Right ventricle myocardium superior (tissue), 1 donor: ENCODE results near the gene TSPEAR. TPM values are rescaled to one million over a fixed set of nuclear protein-coding genes. Genes with fewer than 3 reads are reported as not detected.
"Not testable (repeated sequence)": the region's sequence is repeated elsewhere in the genome, so short reads cannot be mapped to it uniquely, and the experiment has no call there.

ENCODE experiments used
- ATAC-seq: fragments of 200-7000 bp; cut with Tn5 transposase; one replicate; pipeline ENCODE4 v1.9.1; 2020; ENCODE audit warnings: mild to moderate bottlenecking; ENCODE audit not compliant: poor library complexity
- DNase-seq: peaks from one replicate; pipeline ENCODE4 v3.0.0-alpha.2; 2020
- intact Hi-C: fragments of 100-400 bp; cut with DNase I; formaldehyde crosslinking; loops from one replicate; pipeline ENCODE4 v1.11.2; 2022
- total RNA-seq: library from RNA; stranded (reverse); fragmentation: NEBNext Ultra II Directional; extraction: Animal tissue kit (Norgen Biotek cat#: 25700); gene quantifications from one replicate; pipeline ENCODE4 v1.2.1, GENCODE V29; 2021
- donor health status: DM: no; HTN: yes; CAD: no; lungs with severe emphysema.

The TSPEAR gene
- total RNA-seq, 1 donor from 2014 or later, result 0.51 TPM

DNA sequence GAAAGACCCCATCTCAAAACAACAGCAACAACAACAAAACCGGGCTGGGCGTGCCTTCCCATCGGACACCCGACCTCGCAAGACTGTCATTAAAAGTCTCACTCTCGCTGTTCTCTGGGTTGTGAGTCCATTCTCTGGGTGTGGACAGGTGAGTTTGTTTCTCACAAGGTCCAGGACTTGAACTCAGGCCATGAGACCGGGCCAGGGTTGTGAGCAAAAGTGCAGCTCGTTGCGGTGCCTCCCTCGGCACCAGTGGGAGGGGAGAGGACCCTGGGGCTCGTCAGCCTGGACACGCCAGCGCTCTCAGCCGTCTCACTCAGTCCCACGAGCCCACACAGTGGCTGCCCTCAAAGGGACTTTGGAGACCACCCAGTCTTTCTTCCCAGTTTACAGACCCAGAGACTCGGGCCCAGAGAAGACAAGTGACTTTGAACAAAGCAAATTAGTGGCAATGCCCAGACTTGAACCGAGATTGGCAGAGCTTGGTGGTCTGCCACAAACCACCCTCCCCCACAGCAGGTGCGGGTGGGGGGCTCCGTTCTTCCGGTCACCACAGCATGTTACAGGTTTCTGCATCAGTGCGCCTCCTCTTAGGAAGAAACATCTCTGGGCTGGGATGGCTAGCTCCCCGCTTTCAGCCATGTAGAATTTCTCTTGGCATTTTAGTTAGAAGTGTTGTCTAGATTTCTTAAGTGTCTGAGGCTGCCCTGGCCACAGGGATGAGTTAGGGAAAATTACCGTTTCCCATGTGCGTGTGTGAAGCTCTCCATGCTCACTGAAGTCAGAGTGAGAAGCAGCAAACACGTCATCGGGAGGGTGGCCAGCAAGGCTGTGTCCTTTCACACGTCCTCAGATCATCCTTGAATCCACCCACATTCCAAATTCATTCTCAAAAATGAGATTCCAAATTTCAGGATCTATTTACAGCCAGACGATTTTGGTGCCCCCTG, 227.8 kb downstream of the TSPEAR start:
- ATAC-seq (no peak), DNase-seq (no peak)
- intact Hi-C loops, result no loop called here

DNA sequence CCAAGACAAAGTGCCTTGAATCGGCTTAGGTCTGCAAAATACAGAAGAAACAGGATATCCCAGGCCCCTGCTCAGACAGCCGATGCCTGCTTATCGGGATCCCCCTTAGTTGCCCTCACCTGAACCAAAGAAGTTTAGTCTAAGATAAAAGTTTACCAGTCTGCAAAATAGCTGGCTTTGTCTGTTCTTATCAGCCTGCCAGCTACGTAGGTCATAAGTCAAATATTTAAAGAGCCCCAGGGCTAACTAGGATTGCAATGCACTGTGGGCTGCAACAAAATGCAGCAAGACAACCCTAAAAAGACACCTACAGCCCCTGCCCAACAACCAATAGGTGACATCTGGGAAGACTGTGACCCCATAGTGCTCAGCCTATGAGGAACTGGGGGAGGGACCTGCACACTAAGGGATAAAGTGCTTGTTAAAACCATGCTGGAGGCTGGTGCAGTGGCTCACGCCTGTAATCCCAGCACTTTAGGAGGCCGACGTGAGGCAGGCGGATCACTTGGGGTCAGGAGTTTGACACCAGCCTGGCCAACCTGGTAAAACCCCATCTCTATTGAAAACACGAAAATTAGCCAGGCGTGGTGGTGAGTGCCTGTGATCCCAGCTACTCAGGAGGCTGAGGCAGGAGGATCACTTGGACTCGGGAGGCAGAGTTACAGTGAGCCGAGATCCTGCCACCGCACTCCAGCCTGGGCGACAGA, 228.6 kb downstream of the TSPEAR start:
- no peak for DNase-seq
- intact Hi-C loops, result no loop called here
- ATAC-seq, result no peak

DNA sequence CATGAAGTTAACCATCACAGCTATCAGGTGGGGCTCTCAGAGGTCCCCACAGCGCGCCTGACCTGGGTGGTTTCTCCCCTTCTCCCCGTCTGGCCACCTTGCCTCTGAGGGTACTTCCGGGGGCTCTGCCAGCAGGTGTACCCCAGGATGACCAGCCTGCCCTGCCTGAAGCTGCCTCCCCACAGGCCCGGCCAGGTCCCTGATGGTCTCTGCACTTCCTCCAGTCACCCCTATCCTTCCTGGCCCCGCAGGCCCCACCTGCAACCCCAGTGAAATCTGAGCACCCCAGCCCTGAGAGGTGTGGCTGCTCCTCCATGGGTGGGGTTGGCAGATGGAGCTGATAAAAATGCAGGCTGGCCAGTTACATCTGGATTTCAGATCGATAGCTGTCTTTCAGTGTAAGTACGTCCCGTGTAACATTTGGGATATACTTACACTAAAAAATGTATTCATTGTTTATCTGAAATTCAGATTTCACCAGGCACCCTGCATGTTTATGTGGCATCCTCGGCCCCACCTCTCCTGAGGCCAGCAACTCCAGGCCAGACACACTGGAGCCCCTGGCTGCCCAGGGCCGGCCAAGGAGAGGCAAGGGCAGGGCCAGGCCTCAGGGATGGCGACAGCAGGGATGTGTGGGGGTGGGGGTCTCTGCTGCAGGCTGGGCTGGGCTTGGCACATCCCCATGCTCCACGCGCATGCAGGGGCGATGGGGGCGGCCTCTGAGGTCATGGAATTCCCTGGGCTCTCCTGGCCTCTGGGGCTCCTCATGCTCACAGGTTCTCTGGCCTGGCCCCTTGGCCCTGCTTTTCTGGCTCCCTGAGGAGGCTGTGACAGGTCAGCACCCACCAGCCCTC, 230.9 kb downstream of the TSPEAR start:
- intact Hi-C loops, result no loop called here
- ATAC-seq (no peak), DNase-seq (no peak)

DNA sequence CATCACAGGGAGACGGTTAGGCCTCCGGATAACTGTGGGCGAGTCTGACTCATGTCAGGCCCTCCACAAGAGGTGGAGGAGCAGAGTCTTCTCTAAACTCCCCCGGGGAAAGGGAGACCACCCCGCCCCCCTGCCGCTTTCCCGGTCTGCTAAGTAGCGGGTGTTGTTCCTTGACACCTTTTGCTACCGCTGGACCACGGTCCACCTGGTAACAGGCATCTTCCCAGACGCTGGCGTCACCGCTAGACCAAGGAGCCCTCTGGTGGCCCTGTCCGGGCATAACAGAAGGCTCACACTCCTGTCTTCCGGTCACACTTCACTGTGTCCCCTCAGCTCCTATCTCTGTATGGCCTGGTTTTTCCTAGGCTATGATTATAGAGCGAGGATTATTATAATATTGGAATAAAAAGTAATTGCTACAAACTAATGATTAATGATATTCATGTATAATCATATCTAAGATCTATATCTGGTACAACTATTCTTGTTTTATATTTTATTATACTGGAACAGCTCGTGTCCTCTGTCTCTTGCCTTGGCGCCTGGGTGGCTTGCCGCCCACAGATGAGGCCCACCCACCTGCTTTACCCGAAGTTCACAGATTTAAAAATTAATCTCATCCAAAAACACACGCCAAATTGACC, 231.7 kb downstream of the TSPEAR start:
- peak; percentile 68 for DNase-seq
- ATAC-seq, result not testable (repeated sequence)
- intact Hi-C loops, result loop anchor here (10.0 kb wide), 1 partner anchor 125 kb away; the partner anchor contains the start of gene TRPM2

GRCh38 chr21:44478801-44479167, 232.6 kb downstream of the TSPEAR start:
- DNase-seq, result no peak
- intact Hi-C loops, result loop anchor here (10.0 kb wide), 1 partner anchor 124 kb away; the partner anchor contains the start of gene TRPM2
- ATAC-seq, result no peak

- ATAC-seq (peak; percentile 38), DNase-seq (no peak)
- intact Hi-C loops, result loop anchor here (10.0 kb wide), 1 partner anchor 123 kb away; the partner anchor contains the start of gene TRPM2
Observed at GRCh38 chr21:44478124-44478800, 233.1 kb downstream of the TSPEAR start.

DNA sequence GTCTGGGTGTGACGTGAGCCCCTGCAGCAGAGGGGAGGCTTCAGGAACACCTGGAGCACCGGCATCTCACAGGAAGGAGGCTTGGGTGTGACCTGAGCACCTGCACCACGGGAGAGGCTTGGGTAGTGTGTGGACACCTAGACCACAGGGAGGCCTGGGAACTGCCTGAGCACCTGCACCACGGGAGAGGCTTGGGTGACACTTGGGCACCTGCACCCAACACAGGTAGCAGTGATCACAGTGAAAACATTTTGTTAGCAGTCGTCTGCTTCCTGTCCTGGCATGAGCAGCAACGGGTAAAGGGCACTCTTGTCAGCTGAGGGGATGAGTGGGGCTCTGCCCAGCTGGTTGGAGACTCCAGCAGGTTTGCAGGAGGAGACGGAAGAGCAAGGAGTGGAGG, 233.7 kb downstream of the TSPEAR start:
- ATAC-seq (no peak), DNase-seq (no peak)
- intact Hi-C loops, result loop anchor here (10.0 kb wide), 1 partner anchor 123 kb away; the partner anchor contains the start of gene TRPM2

DNA sequence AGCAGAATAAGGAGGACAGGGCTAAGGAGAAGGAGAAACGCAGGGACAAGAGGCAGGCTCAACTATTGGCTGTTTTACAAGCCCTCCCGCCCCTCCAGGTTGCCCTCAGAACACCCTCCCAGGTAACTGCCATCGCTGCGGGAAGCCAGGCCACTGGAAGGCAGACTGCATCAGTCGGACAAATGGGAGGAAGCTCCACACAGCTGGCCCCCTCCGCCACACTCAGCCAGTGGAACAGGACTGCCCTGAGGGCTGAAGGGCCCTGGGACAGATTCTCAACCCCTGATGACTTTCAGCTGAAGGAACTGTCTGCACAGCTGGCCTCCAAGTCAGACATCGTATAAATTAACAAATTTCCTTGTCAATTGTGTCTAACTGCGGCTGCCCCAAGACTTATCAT, 234.2 kb downstream of the TSPEAR start:
- ATAC-seq (no peak), DNase-seq (no peak)
- intact Hi-C loops, result loop anchor here (10.0 kb wide), 1 partner anchor 122 kb away; the partner anchor contains the start of gene TRPM2

- DNase-seq (no peak), ATAC-seq (no peak)
- intact Hi-C loops, result loop anchor here (10.0 kb wide), 1 partner anchor 121 kb away; the partner anchor contains the start of gene TRPM2
Observed at GRCh38 chr21:44475266-44475845, 236.0 kb downstream of the TSPEAR start.

DNA sequence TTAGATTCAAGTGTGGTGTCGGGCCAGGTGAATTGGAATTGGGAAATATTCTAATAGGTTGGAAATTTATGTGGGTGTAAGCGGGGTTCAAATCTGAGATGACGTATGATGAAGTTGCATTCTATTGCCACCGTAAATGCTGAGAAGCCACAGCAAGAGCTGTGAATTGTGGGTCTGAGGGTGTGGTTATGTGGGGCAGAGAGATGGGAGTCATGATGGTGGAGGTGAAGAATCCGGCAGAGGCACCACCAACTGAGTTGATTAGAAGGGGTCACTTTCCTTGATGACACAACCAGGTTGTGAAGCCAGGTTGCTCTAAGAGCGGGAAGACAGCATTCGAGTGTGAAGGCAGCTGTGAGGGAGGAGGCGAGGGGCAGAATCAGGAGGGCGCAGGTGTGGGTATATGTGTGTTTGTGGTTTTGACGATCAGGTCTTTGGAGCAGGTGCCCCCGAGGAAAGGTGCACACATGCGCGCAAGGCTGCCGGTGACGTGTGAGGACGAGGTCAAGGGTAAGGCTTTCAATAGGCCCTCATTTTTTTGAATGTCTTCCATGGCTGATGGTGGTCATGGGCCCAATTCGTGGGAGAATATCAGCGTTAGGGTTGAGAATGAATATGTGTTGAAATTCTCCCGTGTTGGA, 237.3 kb downstream of the TSPEAR start:
- DNase-seq, result no peak
- intact Hi-C loops, result loop anchor here (10.0 kb wide), 1 partner anchor 119 kb away; the partner anchor contains the start of gene TRPM2
- ATAC-seq, result no peak

DNA sequence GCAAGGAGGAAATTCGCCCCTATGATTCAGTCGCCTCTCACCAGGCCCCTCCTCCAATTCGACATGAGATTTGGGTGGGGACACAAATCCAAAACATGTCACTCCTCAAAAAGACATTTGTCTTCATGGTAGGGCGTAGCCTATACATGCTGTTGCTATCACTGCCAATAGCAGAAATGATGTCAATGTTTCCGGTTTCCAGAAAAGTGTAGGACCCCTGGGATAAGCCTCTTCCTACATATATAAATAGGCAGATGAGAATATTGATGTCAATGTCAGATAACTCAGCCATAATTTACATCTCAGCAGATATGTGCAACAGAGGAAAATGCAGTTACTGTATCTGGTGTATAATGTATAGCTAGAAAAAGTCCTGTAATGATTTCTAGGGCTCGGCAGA, 239.4 kb downstream of the TSPEAR start:
- intact Hi-C loops, result loop anchor here (10.0 kb wide), 1 partner anchor 117 kb away; the partner anchor contains the start of gene TRPM2
- ATAC-seq, result no peak
- DNase-seq, result no peak

GRCh38 chr21:44471341-44471740, 240.0 kb downstream of the TSPEAR start:
- ATAC-seq, result no peak
- intact Hi-C loops, result loop anchor here (10.0 kb wide), 1 partner anchor 117 kb away; the partner anchor contains the start of gene TRPM2
- no peak for DNase-seq

DNA sequence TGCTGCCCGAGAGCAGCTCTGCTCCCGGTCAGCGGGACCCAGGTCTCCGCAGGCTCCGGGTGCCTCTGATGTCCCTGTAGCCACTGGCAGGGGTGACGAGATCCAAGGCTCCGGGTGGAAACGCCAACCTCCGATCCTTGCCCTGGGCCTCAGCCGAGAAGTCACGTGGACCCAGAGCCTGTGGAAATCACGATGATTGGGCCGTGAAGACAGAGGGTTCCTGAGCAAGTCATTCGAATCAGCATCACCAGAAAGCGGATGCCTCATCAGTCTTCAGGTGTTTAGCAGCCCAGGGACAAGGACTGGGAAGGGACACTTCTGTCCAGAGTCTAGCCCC, 243.5 kb downstream of the TSPEAR start:
- ATAC-seq (no peak), DNase-seq (no peak)
- intact Hi-C loops, result no loop called here

GRCh38 chr21:44466996-44467858, 244.1 kb downstream of the TSPEAR start:
- intact Hi-C loops, result no loop called here
- no peak for ATAC-seq
- no peak for DNase-seq

DNA sequence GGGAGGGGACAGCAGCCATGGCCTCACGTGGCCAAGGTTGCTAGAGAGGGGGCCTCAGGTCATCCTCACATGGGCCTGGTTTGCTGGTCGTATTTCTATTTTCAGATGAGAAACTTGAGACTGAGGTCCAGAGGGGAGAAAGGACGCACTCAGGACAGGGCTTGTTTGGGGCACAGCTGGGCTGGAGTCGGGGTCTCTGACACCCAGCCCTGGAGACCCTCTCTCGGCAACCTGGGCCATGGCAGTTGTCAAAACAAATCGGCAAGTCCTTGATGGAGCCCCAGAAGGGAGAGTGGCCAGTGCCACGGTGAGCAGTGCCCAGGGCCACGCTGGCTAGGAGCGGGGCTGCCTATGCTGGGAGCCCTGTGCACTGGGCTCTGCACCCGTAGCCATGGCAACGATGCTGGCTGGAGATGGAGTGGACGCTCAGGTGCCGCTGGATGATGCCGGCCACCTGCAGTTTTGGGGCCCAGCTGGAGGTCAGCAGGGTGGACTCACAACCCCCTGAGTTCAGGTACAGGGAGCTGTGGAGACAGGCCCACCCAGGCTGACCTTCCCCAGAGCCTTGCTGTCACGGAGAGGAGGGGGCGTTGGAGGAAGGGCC, 244.9 kb downstream of the TSPEAR start:
- no peak for ATAC-seq
- DNase-seq, result no peak
- intact Hi-C loops, result no loop called here
